K562 (cell line): Measurements from ENCODE around the gene USP48. TPM values are rescaled to one million over a fixed set of nuclear protein-coding genes. Genes with fewer than 3 reads are reported as not detected.

Experiments used
- ADNP ChIP-seq: fragments of 200-800 bp; sonication (Bioruptor generic); IDR thresholded peaks from 2 replicates; pipeline ENCODE4 v1.6.1; 2016; ENCODE audit warnings: missing genetic modification characterization, missing compliant biosample characterization
- BRF1 ChIP-seq: IDR thresholded peaks from 3 replicates; pipeline ENCODE4 v1.6.1; 2011; ENCODE audit warnings: borderline replicate concordance, mild to moderate bottlenecking; ENCODE audit not compliant: insufficient read length; ENCODE audit errors: extremely low read depth
- CLOCK ChIP-seq: fragments of 250-450 bp; sonication (Bioruptor Pico); IDR thresholded peaks from 2 replicates; pipeline ENCODE4 v1.4.0; 2020; ENCODE audit warnings: mild to moderate bottlenecking, moderate library complexity, borderline replicate concordance
- DACH1 ChIP-seq: fragments of 450-650 bp; IDR thresholded peaks from 2 replicates; pipeline ENCODE4 v1.6.1; 2018; ENCODE audit not compliant: partially characterized antibody
- ESRRA ChIP-seq: fragments of 450-650 bp; IDR thresholded peaks from 2 replicates; pipeline ENCODE4 v1.6.1; 2014; ENCODE audit warnings: low read depth, mild to moderate bottlenecking, moderate library complexity, borderline replicate concordance
- ESRRB ChIP-seq: fragments of 250-450 bp; sonication (Bioruptor Pico); IDR thresholded peaks from 2 replicates; pipeline ENCODE4 v1.5.0; 2020; ENCODE audit warnings: mild to moderate bottlenecking, moderate library complexity, borderline replicate concordance
- FOXJ3 ChIP-seq: sonication (generic); formaldehyde crosslinking; IDR thresholded peaks from 2 replicates; pipeline ENCODE4 v1.4.0; 2020; ENCODE audit warnings: mild to moderate bottlenecking, missing genetic modification reagents
- GABPB2 ChIP-seq: fragments of 250-450 bp; sonication (Bioruptor Pico); conservative IDR thresholded peaks from 2 replicates; pipeline ENCODE4 v1.5.1; 2021; ENCODE audit warnings: mild to moderate bottlenecking
- GTF2A2 ChIP-seq: IDR thresholded peaks from 2 replicates; pipeline ENCODE4 v1.6.1; 2016; ENCODE audit warnings: mild to moderate bottlenecking, missing genetic modification characterization, missing compliant biosample characterization
- JUND ChIP-seq, 2 experiments: IDR thresholded peaks; 2 replicates in 1 of 2; 3 replicates in 1 of 2; pipeline ENCODE4 v1.6.1; 2011; ENCODE audit warnings: borderline replicate concordance in 2 of 2, low read depth in 2 of 2, low read length in 2 of 2, improper control_type of control experiment in 1 of 2, missing biosample characterization in 1 of 2, missing genetic modification characterization in 1 of 2, missing genetic modification reagents in 1 of 2
- KAT8 ChIP-seq: fragments of 450-650 bp; IDR thresholded peaks from 2 replicates; pipeline ENCODE4 v1.6.1; 2016; ENCODE audit warnings: low read depth, mild to moderate bottlenecking
- KDM2B ChIP-seq: fragments of 250-450 bp; sonication (Bioruptor Pico); IDR thresholded peaks from 2 replicates; pipeline ENCODE4 v1.8.0; 2021; ENCODE audit warnings: mild to moderate bottlenecking, moderate library complexity
- NCOA6 ChIP-seq: fragments of 450-650 bp; IDR thresholded peaks from 2 replicates; pipeline ENCODE4 v1.6.1; 2017; ENCODE audit warnings: mild to moderate bottlenecking
- PHF20 ChIP-seq: fragments of 450-650 bp; IDR thresholded peaks from 2 replicates; pipeline ENCODE4 v1.6.1; 2018; ENCODE audit not compliant: partially characterized antibody
- PURB ChIP-seq: sonication (generic); formaldehyde crosslinking; IDR thresholded peaks from 2 replicates; pipeline ENCODE4 v1.9.0; 2021; ENCODE audit warnings: low read depth, mild to moderate bottlenecking, missing genetic modification reagents
- SMARCA4 ChIP-seq: fragments of 450-650 bp; IDR thresholded peaks from 2 replicates; pipeline ENCODE4 v1.6.1; 2016
- SOX6 ChIP-seq: fragments of 450-650 bp; IDR thresholded peaks from 2 replicates; pipeline ENCODE4 v1.6.1; 2014; ENCODE audit warnings: mild to moderate bottlenecking
- SUPT5H ChIP-seq: fragments of 450-650 bp; IDR thresholded peaks from 2 replicates; pipeline ENCODE4 v1.6.1; 2016
- ZNF277 ChIP-seq: fragments of 250-450 bp; sonication (Bioruptor Pico); IDR thresholded peaks from 2 replicates; pipeline ENCODE4 v1.8.0; 2022; ENCODE audit warnings: inconsistent platforms, mild to moderate bottlenecking, moderate library complexity, borderline replicate concordance
- ZNF280A ChIP-seq: fragments of 450-650 bp; IDR thresholded peaks from 2 replicates; pipeline ENCODE4 v1.6.1; 2018; ENCODE audit warnings: mild to moderate bottlenecking, low read depth; ENCODE audit not compliant: partially characterized antibody
- ZNF282 ChIP-seq: sonication (generic); formaldehyde crosslinking; IDR thresholded peaks from 2 replicates; pipeline ENCODE4 v1.8.1; 2023; ENCODE audit warnings: missing genetic modification reagents
- ZNF431 ChIP-seq: sonication (generic); formaldehyde crosslinking; IDR thresholded peaks from 2 replicates; pipeline ENCODE4 v1.8.0; 2022; ENCODE audit warnings: mild to moderate bottlenecking, missing genetic modification reagents
- ZNF551 ChIP-seq: fragments of 250-450 bp; sonication (Bioruptor Pico); IDR thresholded peaks from 2 replicates; pipeline ENCODE4 v1.5.0; 2021; ENCODE audit warnings: mild to moderate bottlenecking, moderate library complexity
- ZNF766 ChIP-seq: fragments of 200-800 bp; sonication (Bioruptor generic); conservative IDR thresholded peaks from 2 replicates; pipeline ENCODE4 v1.6.1; 2016; ENCODE audit warnings: missing genetic modification characterization, missing compliant biosample characterization
- polyA plus RNA-seq, 8 experiments: library from polyadenylated mRNA; depleted of rRNA in 4 of 8; stranded (reverse) in 5 of 8; unstranded in 3 of 8; fragments of >200 nt; fragmentation: Nextera tagmentation in 2 of 8; fragmentation: Illumina TruSeq in 1 of 8; extraction: Ambion mirVana in 2 of 8; extraction: Trizol in 1 of 8; gene quantifications; 2 replicates each; pipeline versions ENCODE4 v1.2.1 to v1.2.3, GENCODE V29; 2011 to 2014; ENCODE audit warnings: inconsistent platforms in 1 of 8, missing spikeins in 1 of 8
- total RNA-seq, 7 experiments: library from RNA; depleted of rRNA in 6 of 7; stranded (reverse); fragments of >200 nt in 6 of 7; fragmentation: Illumina TruSeq in 2 of 7; extraction: Trizol in 2 of 7; gene quantifications; 2 replicates each; pipeline versions ENCODE4 v1.2.1 to v1.2.3, GENCODE V29; 2011 to 2021; ENCODE audit warnings: low replicate concordance in 1 of 7

Gene USP48
- total and polyA plus RNA-seq, 9 of the 15 experiments (the other 6 are each of a cell fraction or from before 2014, with no cell fraction given): 23.3 to 123 (median 106) TPM

- TF ChIP-seq GABPB2 (CRISPR knock-in tag) (peak; percentile 30; the same call in 1 of the 2 replicates), JUND (IDR thresholded peaks at IDR 0.05; ENCODE audit: borderline replicate concordance, low read depth, low read length) (peak; percentile 91), JUND (tag; IDR thresholded peaks at IDR 0.05; ENCODE audit: borderline replicate concordance, low read depth, low read length) (peak; percentile 87; the same call in 2 of the 3 replicates), ZNF282 (0 out of 2 replicates have a peak, but pooled peaks have one; percentile 94), SMARCA4 (peak; percentile 66), SOX6 (no peak; the same call in 1 of the 2 replicates), KAT8 (no peak), ZNF766 (peak; percentile 85; the same call in 1 of the 2 replicates), ZNF280A (peak; percentile 11), PURB (CRISPR knock-in tag) (no peak), ZNF431 (CRISPR knock-in tag) (0 out of 2 replicates have a peak, but pooled peaks have one; percentile 18), BRF1 (no peak), ESRRA (peak; percentile 61; the same call in 1 of the 2 replicates), GTF2A2 (tag) (peak; percentile 42; the same call in 1 of the 2 replicates), NCOA6 (peak; percentile 89; the same call in 1 of the 2 replicates), PHF20 (no peak), ESRRB (CRISPR knock-in tag) (no peak), ZNF551 (CRISPR knock-in tag) (no peak), CLOCK (no peak), FOXJ3 (CRISPR knock-in tag) (no peak), SUPT5H (peak; percentile 99), ZNF277 (CRISPR knock-in tag) (no peak), ADNP (tag) (no peak), DACH1 (peak; percentile 61), KDM2B (CRISPR knock-in tag) (no peak)
Observed at GRCh38 chr1:21782868-21783678, at the start of gene USP48 (continued).
